ENCODE results near the gene U2AF1L4.
"Not testable (repeated sequence)": the region's sequence is repeated elsewhere in the genome, so short reads cannot be mapped to it uniquely, and the experiment has no call there.

Gene U2AF1L4

DNA sequence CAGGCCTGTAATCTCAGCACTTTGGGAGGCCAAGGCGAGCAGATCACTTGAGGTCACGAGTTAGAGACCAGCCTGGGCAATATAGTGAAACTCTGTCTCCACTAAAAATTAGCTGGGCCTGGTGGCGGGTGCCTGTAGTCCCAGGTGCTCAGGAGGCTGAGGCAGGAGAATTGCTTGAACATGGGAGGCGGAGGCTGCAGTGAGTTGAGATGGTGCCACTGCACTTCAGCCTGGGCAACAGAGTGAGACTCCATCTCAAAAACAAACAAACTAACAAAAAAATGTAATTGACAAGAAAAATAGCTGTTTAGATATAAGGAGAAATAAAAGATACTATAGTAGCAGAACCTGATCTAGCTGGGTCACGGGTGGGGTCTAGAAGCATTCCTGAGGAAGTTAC lies 27.1 kb upstream of the U2AF1L4 start:
- not testable (repeated sequence) for H3K9me3 ChIP-seq (ENCODE audit: control insufficient read depth in 1 of 2, low read length in 2 of 2); H3K36me3 ChIP-seq (ENCODE audit: control insufficient read depth in 1 of 2, insufficient read depth in 2 of 2, low read length in 2 of 2); H3K9ac ChIP-seq (ENCODE audit: low read depth in 1 of 2, low read length in 2 of 2); H3K27ac ChIP-seq (ENCODE audit: low read depth, low read length); H3K4me3 ChIP-seq (ENCODE audit: low read depth in 1 of 2, low read length in 2 of 2); H3K27me3 ChIP-seq (ENCODE audit: control insufficient read depth in 1 of 2, insufficient read depth in 2 of 2, low read length in 2 of 2)
- peaks cover 12 to 14% of the 10 kb centered on the region in 2 donors for H3K4me1 ChIP-seq (ENCODE audit: control insufficient read depth in 1 of 2, insufficient read depth in 2 of 2, low read length in 2 of 2)

DNA sequence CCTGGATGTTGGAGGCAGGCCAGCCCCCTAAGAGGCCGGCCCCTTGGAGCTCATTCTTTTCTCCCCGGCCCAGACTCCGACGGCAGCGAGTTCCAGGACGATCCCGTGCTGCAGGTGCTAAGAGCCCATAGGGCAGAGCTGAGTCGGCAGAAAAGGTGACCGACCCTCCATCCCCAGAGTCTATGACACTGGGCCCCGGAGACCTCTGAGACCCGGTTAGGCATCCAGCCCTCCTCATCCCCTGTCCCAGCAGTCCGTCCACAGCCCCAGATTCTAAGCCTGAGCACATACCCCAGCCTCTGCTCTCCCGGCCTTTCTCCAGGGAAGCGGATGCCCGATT lies 22.8 kb upstream of the U2AF1L4 start:
- Histone ChIP-seq H3K27me3 (ENCODE audit: control insufficient read depth in 1 of 2, insufficient read depth in 2 of 2, low read length in 2 of 2) (no peaks in the 10 kb centered on the region), H3K9ac (ENCODE audit: low read depth in 1 of 2, low read length in 2 of 2) (no peak overlapping the region), H3K4me1 (ENCODE audit: control insufficient read depth in 1 of 2, insufficient read depth in 2 of 2, low read length in 2 of 2) (no peaks in the 10 kb centered on the region), H3K27ac (ENCODE audit: low read depth, low read length) (no peak overlapping the region), H3K36me3 (ENCODE audit: control insufficient read depth in 1 of 2, insufficient read depth in 2 of 2, low read length in 2 of 2) (peaks cover 5 to 16% of the 10 kb centered on the region in 2 donors), H3K4me3 (ENCODE audit: low read depth in 1 of 2, low read length in 2 of 2) (no peak overlapping the region), H3K9me3 (ENCODE audit: control insufficient read depth in 1 of 2, low read length in 2 of 2) (no peaks in the 10 kb centered on the region)

GRCh38 chr19:35767288-35768081 lies 22.3 kb upstream of the U2AF1L4 start:
- Histone ChIP-seq H3K4me3 (ENCODE audit: low read depth in 1 of 2, low read length in 2 of 2) (no peak overlapping the region), H3K4me1 (ENCODE audit: control insufficient read depth in 1 of 2, insufficient read depth in 2 of 2, low read length in 2 of 2) (no peaks in the 10 kb centered on the region), H3K27me3 (ENCODE audit: control insufficient read depth in 1 of 2, insufficient read depth in 2 of 2, low read length in 2 of 2) (no peaks in the 10 kb centered on the region), H3K9me3 (ENCODE audit: control insufficient read depth in 1 of 2, low read length in 2 of 2) (no peaks in the 10 kb centered on the region), H3K9ac (ENCODE audit: low read depth in 1 of 2, low read length in 2 of 2) (no peak overlapping the region), H3K27ac (ENCODE audit: low read depth, low read length) (no peak overlapping the region), H3K36me3 (ENCODE audit: control insufficient read depth in 1 of 2, insufficient read depth in 2 of 2, low read length in 2 of 2) (peaks cover 5 to 16% of the 10 kb centered on the region in 2 donors)

DNA sequence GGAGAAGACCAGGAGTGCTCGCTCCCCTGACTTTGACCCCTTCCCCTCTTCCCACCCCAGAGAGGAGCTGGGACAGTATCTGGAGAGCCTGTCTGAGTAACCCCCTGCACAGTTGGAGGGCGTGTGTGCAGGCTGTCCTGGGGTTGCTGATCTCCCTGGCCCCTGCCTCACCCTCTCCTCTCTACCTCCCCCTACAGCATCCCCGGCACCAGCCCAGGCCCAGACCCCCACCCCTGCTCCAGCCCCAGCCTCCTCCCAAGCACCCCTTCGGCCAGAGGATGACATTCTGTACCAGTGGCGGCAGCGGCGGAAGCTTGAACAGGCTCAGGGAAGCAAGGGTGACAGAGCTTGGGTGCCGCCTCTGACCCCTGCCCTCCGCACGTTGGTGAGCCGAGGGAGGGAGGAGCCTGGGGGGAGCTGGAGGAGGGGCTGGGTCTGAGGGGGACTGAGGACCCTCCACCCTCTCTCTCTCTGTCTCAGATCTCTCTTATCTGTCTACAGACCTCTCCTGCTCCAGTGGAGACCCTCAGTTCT lies 21.4 kb upstream of the U2AF1L4 start:
- Histone ChIP-seq H3K9me3 (ENCODE audit: control insufficient read depth in 1 of 2, low read length in 2 of 2) (no peaks in the 10 kb centered on the region), H3K27ac (ENCODE audit: low read depth, low read length) (no peak overlapping the region), H3K4me1 (ENCODE audit: control insufficient read depth in 1 of 2, insufficient read depth in 2 of 2, low read length in 2 of 2) (no peaks in the 10 kb centered on the region), H3K27me3 (ENCODE audit: control insufficient read depth in 1 of 2, insufficient read depth in 2 of 2, low read length in 2 of 2) (no peaks in the 10 kb centered on the region), H3K36me3 (ENCODE audit: control insufficient read depth in 1 of 2, insufficient read depth in 2 of 2, low read length in 2 of 2) (peaks cover 9 to 23% of the 10 kb centered on the region in 2 donors), H3K4me3 (ENCODE audit: low read depth in 1 of 2, low read length in 2 of 2) (no peak overlapping the region), H3K9ac (ENCODE audit: low read depth in 1 of 2, low read length in 2 of 2) (no peak overlapping the region)

- Histone ChIP-seq H3K27ac (ENCODE audit: low read depth, low read length) (no peak overlapping the region), H3K36me3 (ENCODE audit: control insufficient read depth in 1 of 2, insufficient read depth in 2 of 2, low read length in 2 of 2) (peaks cover 9 to 28% of the 10 kb centered on the region in 2 donors), H3K4me1 (ENCODE audit: control insufficient read depth in 1 of 2, insufficient read depth in 2 of 2, low read length in 2 of 2) (peaks cover 1 to 2% of the 10 kb centered on the region in 2 donors), H3K27me3 (ENCODE audit: control insufficient read depth in 1 of 2, insufficient read depth in 2 of 2, low read length in 2 of 2) (no peaks in the 10 kb centered on the region), H3K4me3 (ENCODE audit: low read depth in 1 of 2, low read length in 2 of 2) (no peak overlapping the region), H3K9me3 (ENCODE audit: control insufficient read depth in 1 of 2, low read length in 2 of 2) (no peaks in the 10 kb centered on the region), H3K9ac (ENCODE audit: low read depth in 1 of 2, low read length in 2 of 2) (no peak overlapping the region)
Observed at GRCh38 chr19:35764432-35765315, 19.5 kb upstream of the U2AF1L4 start.

DNA sequence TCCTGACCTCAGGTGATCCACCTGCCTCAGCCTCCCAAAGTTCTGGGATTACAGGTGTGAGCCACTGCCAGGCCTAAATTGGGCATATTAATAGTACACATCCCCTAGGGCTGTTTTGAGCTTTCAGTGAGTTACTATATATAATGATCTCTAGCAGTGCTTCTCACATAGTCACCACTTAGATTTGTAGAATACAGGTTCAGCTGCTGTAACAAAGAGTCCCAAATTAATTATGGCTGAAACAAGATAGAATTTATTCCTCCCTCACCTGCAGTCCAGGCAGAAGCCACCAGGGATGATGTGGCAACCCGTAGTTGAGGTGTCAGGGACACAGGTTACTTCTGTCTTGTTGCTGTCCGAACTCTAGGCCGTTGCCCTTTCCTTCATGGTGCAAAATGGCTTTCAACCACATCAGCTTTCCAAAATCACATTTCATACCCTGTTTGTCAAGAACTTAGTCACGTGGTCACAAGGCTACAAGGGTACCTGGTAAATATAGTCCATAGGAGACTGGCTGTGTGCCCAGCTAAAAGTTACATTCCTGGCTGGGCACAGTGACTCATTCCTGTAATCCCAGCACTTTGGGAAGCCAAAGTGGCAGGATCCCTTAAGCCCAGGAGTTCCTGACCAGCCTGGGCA lies 15.6 kb upstream of the U2AF1L4 start:
- Histone ChIP-seq H3K4me3 (ENCODE audit: low read depth in 1 of 2, low read length in 2 of 2) (no peak overlapping the region), H3K36me3 (ENCODE audit: control insufficient read depth in 1 of 2, insufficient read depth in 2 of 2, low read length in 2 of 2) (peaks cover 9 to 25% of the 10 kb centered on the region in 2 donors), H3K27ac (ENCODE audit: low read depth, low read length) (no peak overlapping the region), H3K4me1 (ENCODE audit: control insufficient read depth in 1 of 2, insufficient read depth in 2 of 2, low read length in 2 of 2) (peaks cover 18 to 28% of the 10 kb centered on the region in 2 donors), H3K27me3 (ENCODE audit: control insufficient read depth in 1 of 2, insufficient read depth in 2 of 2, low read length in 2 of 2) (peaks cover 0 to 4% of the 10 kb centered on the region in 2 donors), H3K9ac (ENCODE audit: low read depth in 1 of 2, low read length in 2 of 2) (no peak overlapping the region), H3K9me3 (ENCODE audit: control insufficient read depth in 1 of 2, low read length in 2 of 2) (no peaks in the 10 kb centered on the region)

DNA sequence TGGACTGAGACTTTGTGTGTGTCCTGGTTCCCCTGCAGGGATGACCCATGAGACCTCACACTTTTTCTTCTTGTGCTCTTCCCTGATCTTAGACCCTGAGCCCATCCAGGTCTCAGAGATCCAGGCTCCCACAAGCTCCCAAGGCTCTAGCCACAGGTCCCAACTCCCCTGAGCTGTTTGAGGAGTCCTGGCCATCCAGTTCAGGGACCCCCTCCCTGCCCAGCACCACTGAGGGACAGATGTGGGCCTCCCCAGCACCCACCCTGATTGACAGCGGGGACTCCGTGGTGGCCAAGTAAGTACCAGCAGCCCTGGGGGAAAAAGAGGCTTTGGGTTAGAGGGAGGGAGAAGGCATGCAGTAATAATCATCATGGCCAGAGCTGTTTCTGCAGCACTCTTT lies 14.5 kb upstream of the U2AF1L4 start:
- Histone ChIP-seq H3K27me3 (ENCODE audit: control insufficient read depth in 1 of 2, insufficient read depth in 2 of 2, low read length in 2 of 2) (peaks cover 0 to 4% of the 10 kb centered on the region in 2 donors), H3K9me3 (ENCODE audit: control insufficient read depth in 1 of 2, low read length in 2 of 2) (no peaks in the 10 kb centered on the region), H3K4me1 (ENCODE audit: control insufficient read depth in 1 of 2, insufficient read depth in 2 of 2, low read length in 2 of 2) (peaks cover 23 to 31% of the 10 kb centered on the region in 2 donors), H3K27ac (ENCODE audit: low read depth, low read length) (no peak overlapping the region), H3K36me3 (ENCODE audit: control insufficient read depth in 1 of 2, insufficient read depth in 2 of 2, low read length in 2 of 2) (peaks cover 9 to 17% of the 10 kb centered on the region in 2 donors), H3K9ac (ENCODE audit: low read depth in 1 of 2, low read length in 2 of 2) (no peak overlapping the region), H3K4me3 (ENCODE audit: low read depth in 1 of 2, low read length in 2 of 2) (no peak overlapping the region)

GRCh38 chr19:35757749-35758608 lies 12.8 kb upstream of the U2AF1L4 start, which contains the start of gene PROSER3:
Gene PROSER3 (plus strand): TSS chr19:35758176. CDS start chr19:35758216, 40 bp downstream.
- H3K4me1 ChIP-seq (ENCODE audit: control insufficient read depth in 1 of 2, insufficient read depth in 2 of 2, low read length in 2 of 2) = peaks cover 23 to 31% of the 10 kb centered on the region in 2 donors
- peaks cover 9 to 27% of the 10 kb centered on the region in 2 donors for H3K36me3 ChIP-seq (ENCODE audit: control insufficient read depth in 1 of 2, insufficient read depth in 2 of 2, low read length in 2 of 2)
- H3K27me3 ChIP-seq (ENCODE audit: control insufficient read depth in 1 of 2, insufficient read depth in 2 of 2, low read length in 2 of 2) = peaks cover 0 to 4% of the 10 kb centered on the region in 2 donors

GRCh38 chr19:35757231-35757748 lies 12.1 kb upstream of the U2AF1L4 start:
- Histone ChIP-seq H3K9me3 (ENCODE audit: control insufficient read depth in 1 of 2, low read length in 2 of 2) (no peaks in the 10 kb centered on the region), H3K36me3 (ENCODE audit: control insufficient read depth in 1 of 2, insufficient read depth in 2 of 2, low read length in 2 of 2) (peaks cover 14 to 33% of the 10 kb centered on the region in 2 donors), H3K9ac (ENCODE audit: low read depth in 1 of 2, low read length in 2 of 2) (peak overlapping the region; percentile 2 to 25), H3K27ac (ENCODE audit: low read depth, low read length) (no peak overlapping the region), H3K27me3 (ENCODE audit: control insufficient read depth in 1 of 2, insufficient read depth in 2 of 2, low read length in 2 of 2) (peaks cover 0 to 4% of the 10 kb centered on the region in 2 donors), H3K4me3 (ENCODE audit: low read depth in 1 of 2, low read length in 2 of 2) (peak overlapping the region; percentile 67 to 96), H3K4me1 (ENCODE audit: control insufficient read depth in 1 of 2, insufficient read depth in 2 of 2, low read length in 2 of 2) (peaks cover 23 to 31% of the 10 kb centered on the region in 2 donors)

More at GRCh38 chr19:35757749-35758608, 12.8 kb upstream of the U2AF1L4 start, which contains the start of gene PROSER3:
- Histone ChIP-seq H3K4me3 (ENCODE audit: low read depth in 1 of 2, low read length in 2 of 2) (peak within 1 kb of the TSS; percentile 96 to 100), H3K27ac (ENCODE audit: low read depth, low read length) (peak within 1 kb of the TSS; percentile 97), H3K9me3 (ENCODE audit: control insufficient read depth in 1 of 2, low read length in 2 of 2) (no peaks in the 10 kb centered on the region), H3K9ac (ENCODE audit: low read depth in 1 of 2, low read length in 2 of 2) (peak within 1 kb of the TSS; percentile 96 to 98)

All from duodenal mucosa (tissue), 2 donors.